ENCODE measurements around the gene RAB40C.

- TF ChIP-seq POLR2A (IDR thresholded peaks at IDR 0.05), result no peak
- no peak for TF ChIP-seq CTCF (IDR thresholded peaks at IDR 0.05)
Observed at GRCh38 chr16:629185-629832, 39.4 kb downstream of the RAB40C start.
